ENCODE measurements around the gene STMND1. TPM values are rescaled to one million over a fixed set of nuclear protein-coding genes. Genes with fewer than 3 reads are reported as not detected.
"Not testable (repeated sequence)": the region's sequence is repeated elsewhere in the genome, so short reads cannot be mapped to it uniquely, and the experiment has no call there.

Gene STMND1
- total RNA-seq, 1 donor from 2014 or later: 4.9 TPM

DNA sequence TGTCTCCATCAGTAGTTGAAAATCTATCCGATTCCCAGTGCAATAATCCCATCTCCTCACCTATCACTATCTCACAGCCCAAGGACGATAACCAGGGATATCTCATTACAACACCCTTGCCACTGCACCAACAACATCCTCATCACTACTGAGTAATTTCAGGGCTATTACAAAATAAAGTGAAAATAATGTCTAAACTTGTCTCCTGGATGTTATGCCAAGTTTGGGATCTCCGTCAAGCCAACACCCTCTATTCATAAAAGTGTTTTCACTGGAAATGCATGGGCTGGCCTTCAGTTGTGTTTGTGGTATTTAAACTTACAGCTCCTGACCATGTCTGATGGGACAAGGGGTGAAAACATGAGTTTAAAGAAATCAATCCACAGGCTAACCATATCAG is 42.0 kb upstream of the STMND1 start:
- Histone ChIP-seq H3K4me3 (no peak overlapping the region), H3K27me3 (ENCODE audit: low read depth) (no peaks in the 10 kb centered on the region), H3K9me3 (no peaks in the 10 kb centered on the region), H3K36me3 (no peaks in the 10 kb centered on the region), H3K4me1 (no peaks in the 10 kb centered on the region), H3K27ac (no peak overlapping the region)
- DNase-seq (no peak), ATAC-seq (no peak)
- TF ChIP-seq, protein P1, sequence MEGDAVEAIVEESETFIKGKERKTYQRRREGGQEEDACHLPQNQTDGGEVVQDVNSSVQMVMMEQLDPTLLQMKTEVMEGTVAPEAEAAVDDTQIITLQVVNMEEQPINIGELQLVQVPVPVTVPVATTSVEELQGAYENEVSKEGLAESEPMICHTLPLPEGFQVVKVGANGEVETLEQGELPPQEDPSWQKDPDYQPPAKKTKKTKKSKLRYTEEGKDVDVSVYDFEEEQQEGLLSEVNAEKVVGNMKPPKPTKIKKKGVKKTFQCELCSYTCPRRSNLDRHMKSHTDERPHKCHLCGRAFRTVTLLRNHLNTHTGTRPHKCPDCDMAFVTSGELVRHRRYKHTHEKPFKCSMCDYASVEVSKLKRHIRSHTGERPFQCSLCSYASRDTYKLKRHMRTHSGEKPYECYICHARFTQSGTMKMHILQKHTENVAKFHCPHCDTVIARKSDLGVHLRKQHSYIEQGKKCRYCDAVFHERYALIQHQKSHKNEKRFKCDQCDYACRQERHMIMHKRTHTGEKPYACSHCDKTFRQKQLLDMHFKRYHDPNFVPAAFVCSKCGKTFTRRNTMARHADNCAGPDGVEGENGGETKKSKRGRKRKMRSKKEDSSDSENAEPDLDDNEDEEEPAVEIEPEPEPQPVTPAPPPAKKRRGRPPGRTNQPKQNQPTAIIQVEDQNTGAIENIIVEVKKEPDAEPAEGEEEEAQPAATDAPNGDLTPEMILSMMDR (IDR thresholded peaks at IDR 0.05): no peak
- intact Hi-C loops (cut with DNase I): no loop called here

DNA sequence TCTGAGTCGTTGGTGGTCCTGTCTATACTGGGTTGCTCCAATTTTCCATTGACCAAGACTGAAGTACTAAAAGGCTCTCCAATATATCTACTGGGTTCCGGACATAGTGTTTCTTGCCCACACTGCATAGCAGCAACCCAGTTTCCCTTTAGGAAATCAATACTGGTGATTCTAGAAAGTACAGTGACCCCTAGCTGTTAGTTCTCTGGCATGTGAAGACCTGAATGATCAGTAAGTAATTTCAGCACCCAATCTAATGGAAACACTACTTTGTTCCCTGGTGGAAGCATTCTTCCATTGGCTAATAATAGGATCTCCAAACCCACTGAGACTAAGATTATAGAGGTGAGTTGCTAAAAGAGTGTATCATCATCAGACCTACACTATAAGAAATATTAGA is 40.8 kb upstream of the STMND1 start:
- Histone ChIP-seq H3K4me3 (no peak overlapping the region), H3K27me3 (ENCODE audit: low read depth) (no peaks in the 10 kb centered on the region), H3K36me3 (no peaks in the 10 kb centered on the region), H3K9me3 (no peaks in the 10 kb centered on the region), H3K27ac (no peak overlapping the region), H3K4me1 (no peaks in the 10 kb centered on the region)
- intact Hi-C loops (cut with DNase I): no loop called here
- TF ChIP-seq, protein P1 (IDR thresholded peaks at IDR 0.05): no peak
- no peak for ATAC-seq
- no peak for DNase-seq

DNA sequence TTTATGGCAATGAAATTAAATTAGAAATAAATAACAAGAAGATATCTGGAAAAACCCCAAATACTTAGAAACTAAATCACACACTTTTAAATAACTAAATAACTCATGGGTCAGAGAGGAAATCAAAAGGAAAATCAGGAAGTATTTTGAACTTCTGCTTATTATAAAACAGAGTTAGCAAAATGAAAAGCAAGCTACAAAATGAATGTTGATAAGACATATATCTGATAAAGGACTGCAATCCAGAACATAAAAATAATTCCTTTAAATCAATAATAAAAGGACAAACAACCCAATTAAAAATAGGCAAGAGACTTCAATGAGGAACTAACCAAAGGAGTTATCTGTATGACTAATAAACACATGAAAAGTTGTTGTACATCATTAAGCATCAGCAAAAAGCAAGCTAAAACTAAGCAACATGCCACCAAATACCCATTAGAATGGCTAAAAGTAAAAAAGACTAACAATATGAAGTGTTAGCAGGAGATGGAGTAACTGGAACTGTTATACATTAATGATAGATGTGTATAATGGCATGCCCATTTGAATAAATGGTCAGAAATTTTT is 38.9 kb upstream of the STMND1 start:
- no peaks in the 10 kb centered on the region for H3K9me3 ChIP-seq
- TF ChIP-seq, protein P1 (IDR thresholded peaks at IDR 0.05): no peak
- no peaks in the 10 kb centered on the region for H3K27me3 ChIP-seq (ENCODE audit: low read depth)
- no peaks in the 10 kb centered on the region for H3K36me3 ChIP-seq
- ATAC-seq (no peak), DNase-seq (no peak)
- H3K27ac ChIP-seq: no peak overlapping the region
- no peak overlapping the region for H3K4me3 ChIP-seq
- intact Hi-C loops (cut with DNase I): no loop called here
- no peaks in the 10 kb centered on the region for H3K4me1 ChIP-seq

DNA sequence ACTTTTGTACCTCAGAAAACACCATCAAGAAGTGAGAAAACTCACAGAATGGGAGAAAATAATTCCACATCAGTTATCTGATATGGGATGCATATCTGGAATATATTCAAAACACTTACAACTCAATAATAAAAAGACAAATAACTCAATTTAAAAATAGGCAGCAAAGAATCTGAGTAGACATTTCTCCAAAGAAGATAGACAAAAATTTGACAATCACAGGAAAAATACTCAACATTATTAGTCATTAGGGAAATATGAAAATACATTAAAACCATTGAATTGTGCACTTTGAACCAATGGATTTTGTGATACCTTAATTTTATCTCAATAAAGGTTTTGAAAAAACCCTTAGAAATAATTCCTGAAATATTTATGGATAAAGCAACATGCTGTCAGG is 36.9 kb upstream of the STMND1 start:
- ATAC-seq (no peak), DNase-seq (no peak)
- intact Hi-C loops (cut with DNase I): no loop called here
- H3K36me3 ChIP-seq: no peaks in the 10 kb centered on the region
- no peak overlapping the region for H3K27ac ChIP-seq
- H3K4me1 ChIP-seq: no peaks in the 10 kb centered on the region
- no peaks in the 10 kb centered on the region for H3K27me3 ChIP-seq (ENCODE audit: low read depth)
- H3K4me3 ChIP-seq: no peak overlapping the region
- H3K9me3 ChIP-seq: no peaks in the 10 kb centered on the region
- TF ChIP-seq, protein P1 (IDR thresholded peaks at IDR 0.05): no peak

DNA sequence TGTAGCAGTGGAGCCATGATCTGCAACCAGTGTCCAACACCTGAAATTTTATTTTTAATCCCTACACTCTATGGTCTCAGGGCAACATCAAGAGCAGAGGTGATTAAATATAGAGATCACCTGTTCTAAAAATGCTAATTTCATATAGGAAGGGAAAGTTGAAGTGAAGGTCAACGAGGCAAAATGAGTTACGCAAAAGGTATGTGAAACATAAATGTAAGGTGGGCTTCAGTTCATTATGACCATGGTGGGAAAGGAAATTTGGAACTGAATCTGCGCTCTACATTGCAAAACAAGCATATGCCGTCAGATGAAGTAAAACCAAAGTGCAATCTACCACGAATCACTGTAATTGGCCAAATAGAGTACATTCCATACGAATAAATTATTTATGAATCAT is 35.2 kb upstream of the STMND1 start:
- no peak overlapping the region for H3K27ac ChIP-seq
- DNase-seq (no peak), ATAC-seq (no peak)
- no peaks in the 10 kb centered on the region for H3K9me3 ChIP-seq
- intact Hi-C loops (cut with DNase I): no loop called here
- TF ChIP-seq, protein P1 (IDR thresholded peaks at IDR 0.05): no peak
- no peaks in the 10 kb centered on the region for H3K36me3 ChIP-seq
- H3K27me3 ChIP-seq (ENCODE audit: low read depth): no peaks in the 10 kb centered on the region
- no peaks in the 10 kb centered on the region for H3K4me1 ChIP-seq
- H3K4me3 ChIP-seq: no peak overlapping the region

DNA sequence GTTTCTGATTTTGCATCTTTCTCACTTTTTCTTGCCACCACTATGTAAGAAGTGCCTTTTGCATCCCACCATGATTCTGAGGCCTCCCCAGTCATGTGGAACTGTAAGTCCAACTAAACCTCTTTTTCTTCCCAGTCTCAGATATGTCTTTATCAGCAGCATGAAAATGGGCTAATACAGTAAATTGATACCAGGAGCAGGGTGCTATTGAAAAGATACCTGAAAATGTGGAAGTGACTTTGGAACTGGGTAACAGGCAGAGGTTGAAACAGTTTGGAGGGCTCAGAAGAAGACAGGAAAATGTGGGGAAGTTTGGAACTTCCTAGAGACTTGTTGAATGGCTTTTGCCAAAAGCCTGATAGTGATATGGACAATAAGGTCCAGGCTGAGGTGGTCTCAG is 32.9 kb upstream of the STMND1 start:
- H3K4me3 ChIP-seq; H3K27ac ChIP-seq; intact Hi-C loops (cut with DNase I); H3K27me3 ChIP-seq (ENCODE audit: low read depth); H3K9me3 ChIP-seq; H3K4me1 ChIP-seq; H3K36me3 ChIP-seq; DNase-seq; ATAC-seq: not testable (repeated sequence)

DNA sequence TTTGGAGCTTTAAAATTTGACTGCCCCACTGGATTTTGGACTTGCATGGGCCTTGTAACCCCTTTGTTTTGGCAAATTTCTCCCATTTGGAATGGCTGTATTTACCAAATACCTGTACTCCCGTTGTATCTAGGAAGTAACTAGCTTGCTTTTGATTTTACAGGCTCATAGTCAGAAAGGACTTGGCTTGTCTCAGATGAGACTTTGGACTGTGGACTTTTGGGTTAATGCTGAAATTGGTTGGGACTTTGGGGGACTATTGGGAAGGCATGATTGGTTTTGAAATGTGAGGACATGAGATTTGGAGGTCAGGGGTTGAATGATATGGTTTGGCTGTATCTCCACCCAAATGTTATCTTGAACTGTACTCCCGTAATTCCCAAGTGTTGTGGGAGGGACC is 31.4 kb upstream of the STMND1 start:
- H3K4me3 ChIP-seq; DNase-seq; H3K9me3 ChIP-seq; H3K27ac ChIP-seq; H3K36me3 ChIP-seq; H3K4me1 ChIP-seq; ATAC-seq; intact Hi-C loops (cut with DNase I); H3K27me3 ChIP-seq (ENCODE audit: low read depth): not testable (repeated sequence)

DNA sequence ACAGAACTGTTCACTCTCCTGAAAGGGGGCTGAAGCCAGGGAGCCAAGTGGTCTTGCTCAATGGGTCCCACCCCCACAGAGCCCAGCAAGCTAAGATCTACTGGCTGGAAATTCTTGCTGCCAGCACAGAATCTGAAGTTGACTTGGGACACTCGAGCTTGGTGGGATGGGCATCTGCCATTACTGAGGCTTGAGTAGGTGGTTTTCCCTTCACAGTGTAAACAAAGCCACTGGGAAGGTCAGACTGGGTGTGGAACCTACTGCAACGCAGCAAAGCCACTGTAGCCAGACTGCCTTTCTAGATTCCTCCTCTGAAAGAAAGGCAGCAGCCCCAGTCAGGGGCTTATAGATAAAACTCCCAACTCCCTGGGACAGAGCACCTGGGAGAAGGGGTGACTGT is 28.3 kb upstream of the STMND1 start:
- H3K4me3 ChIP-seq; intact Hi-C loops (cut with DNase I); DNase-seq; H3K4me1 ChIP-seq; H3K27me3 ChIP-seq (ENCODE audit: low read depth); H3K27ac ChIP-seq; H3K9me3 ChIP-seq; H3K36me3 ChIP-seq: not testable (repeated sequence)
- peak in 1 of 2 donors; percentile 66 for ATAC-seq

All from lower lobe of right lung (tissue), 2 donors.